Measurements from ENCODE around the gene CNKSR3. TPM values are rescaled to one million over a fixed set of nuclear protein-coding genes. Genes with fewer than 3 reads are reported as not detected.

Gene CNKSR3
- polyA plus RNA-seq, 1 experiment, result 5.2 TPM

DNA sequence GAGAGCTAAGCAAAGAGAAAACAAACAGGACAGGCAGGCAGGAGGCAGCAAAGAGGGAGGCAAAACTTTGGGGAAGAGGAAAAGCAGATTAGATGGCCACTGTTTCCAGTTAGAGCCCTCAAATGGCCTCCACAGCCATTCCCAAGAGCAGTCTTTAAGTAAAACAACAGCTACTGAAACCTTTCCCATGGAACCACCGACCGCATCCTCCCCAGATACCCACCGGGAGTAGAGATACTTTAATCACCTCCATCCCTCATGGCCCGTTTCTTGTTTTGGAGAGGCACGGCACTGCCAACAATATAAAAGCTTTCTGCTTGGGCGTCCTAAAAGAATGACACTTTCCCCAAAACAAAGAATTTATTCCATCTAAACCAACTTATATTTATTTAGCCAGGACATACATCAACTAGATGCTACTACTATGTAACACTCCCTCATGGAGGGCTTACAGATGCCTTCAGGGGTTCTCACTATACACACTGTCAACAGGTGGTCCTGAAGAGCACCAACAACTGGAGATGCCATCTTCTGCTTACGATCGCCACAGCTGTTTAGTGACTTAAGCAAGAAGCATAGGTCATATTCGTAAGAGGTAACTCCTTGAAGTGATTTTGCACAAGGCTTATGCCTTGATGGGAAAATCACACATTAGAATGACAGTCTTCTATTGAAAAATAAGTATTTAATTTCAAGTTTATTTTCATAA lies 43.4 kb downstream of the CNKSR3 start:
- ChIA-PET POLR2A (no interaction called here), CTCF (interaction anchor here (0.7 kb wide), 1 partner anchor 21 kb away, joined by 3 read pairs; no protein-coding TSS in a partner anchor)
- Histone ChIP-seq H3K4me3 (ENCODE audit: low read depth, low read length) (no peak overlapping the region), H3K36me3 (ENCODE audit: control insufficient read depth, insufficient read depth, low read length) (no peaks in the 10 kb centered on the region), H3K27me3 (ENCODE audit: control insufficient read depth, insufficient read depth, low read length) (no peaks in the 10 kb centered on the region)
- no peak for DNase-seq (ENCODE audit: low read depth)
- TF ChIP-seq, protein P1, sequence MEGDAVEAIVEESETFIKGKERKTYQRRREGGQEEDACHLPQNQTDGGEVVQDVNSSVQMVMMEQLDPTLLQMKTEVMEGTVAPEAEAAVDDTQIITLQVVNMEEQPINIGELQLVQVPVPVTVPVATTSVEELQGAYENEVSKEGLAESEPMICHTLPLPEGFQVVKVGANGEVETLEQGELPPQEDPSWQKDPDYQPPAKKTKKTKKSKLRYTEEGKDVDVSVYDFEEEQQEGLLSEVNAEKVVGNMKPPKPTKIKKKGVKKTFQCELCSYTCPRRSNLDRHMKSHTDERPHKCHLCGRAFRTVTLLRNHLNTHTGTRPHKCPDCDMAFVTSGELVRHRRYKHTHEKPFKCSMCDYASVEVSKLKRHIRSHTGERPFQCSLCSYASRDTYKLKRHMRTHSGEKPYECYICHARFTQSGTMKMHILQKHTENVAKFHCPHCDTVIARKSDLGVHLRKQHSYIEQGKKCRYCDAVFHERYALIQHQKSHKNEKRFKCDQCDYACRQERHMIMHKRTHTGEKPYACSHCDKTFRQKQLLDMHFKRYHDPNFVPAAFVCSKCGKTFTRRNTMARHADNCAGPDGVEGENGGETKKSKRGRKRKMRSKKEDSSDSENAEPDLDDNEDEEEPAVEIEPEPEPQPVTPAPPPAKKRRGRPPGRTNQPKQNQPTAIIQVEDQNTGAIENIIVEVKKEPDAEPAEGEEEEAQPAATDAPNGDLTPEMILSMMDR (IDR thresholded peaks at IDR 0.05; ENCODE audit: insufficient read depth, low read depth, low read length), result no peak

DNA sequence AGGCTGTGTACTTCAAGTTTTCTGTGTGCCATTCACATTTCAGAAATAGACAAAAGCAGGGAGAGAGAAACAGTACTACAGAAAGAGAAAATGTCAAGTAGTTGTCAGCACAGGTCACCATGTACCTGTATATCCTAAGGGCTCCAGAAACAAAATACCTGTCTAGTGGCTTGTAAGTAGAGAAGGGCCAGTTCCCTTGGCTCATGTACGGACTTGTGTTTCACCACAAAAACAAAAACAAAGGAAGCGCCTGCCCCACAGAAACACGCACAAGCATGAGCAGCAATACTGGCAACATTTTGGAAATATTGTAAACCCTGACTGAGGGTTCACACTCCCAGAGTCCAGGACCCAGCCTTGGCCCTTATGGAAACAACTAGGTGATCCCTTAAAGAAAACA lies 44.3 kb downstream of the CNKSR3 start:
- TF ChIP-seq, protein P1 (IDR thresholded peaks at IDR 0.05; ENCODE audit: insufficient read depth, low read depth, low read length), result no peak
- ChIA-PET CTCF (interaction anchor here (0.7 kb wide), 1 partner anchor 11 kb away, joined by 3 read pairs; no protein-coding TSS in a partner anchor), POLR2A (no interaction called here)
- Histone ChIP-seq H3K27me3 (ENCODE audit: control insufficient read depth, insufficient read depth, low read length) (no peaks in the 10 kb centered on the region), H3K4me3 (ENCODE audit: low read depth, low read length) (no peak overlapping the region), H3K36me3 (ENCODE audit: control insufficient read depth, insufficient read depth, low read length) (no peaks in the 10 kb centered on the region)
- no peak for DNase-seq (ENCODE audit: low read depth)

DNA sequence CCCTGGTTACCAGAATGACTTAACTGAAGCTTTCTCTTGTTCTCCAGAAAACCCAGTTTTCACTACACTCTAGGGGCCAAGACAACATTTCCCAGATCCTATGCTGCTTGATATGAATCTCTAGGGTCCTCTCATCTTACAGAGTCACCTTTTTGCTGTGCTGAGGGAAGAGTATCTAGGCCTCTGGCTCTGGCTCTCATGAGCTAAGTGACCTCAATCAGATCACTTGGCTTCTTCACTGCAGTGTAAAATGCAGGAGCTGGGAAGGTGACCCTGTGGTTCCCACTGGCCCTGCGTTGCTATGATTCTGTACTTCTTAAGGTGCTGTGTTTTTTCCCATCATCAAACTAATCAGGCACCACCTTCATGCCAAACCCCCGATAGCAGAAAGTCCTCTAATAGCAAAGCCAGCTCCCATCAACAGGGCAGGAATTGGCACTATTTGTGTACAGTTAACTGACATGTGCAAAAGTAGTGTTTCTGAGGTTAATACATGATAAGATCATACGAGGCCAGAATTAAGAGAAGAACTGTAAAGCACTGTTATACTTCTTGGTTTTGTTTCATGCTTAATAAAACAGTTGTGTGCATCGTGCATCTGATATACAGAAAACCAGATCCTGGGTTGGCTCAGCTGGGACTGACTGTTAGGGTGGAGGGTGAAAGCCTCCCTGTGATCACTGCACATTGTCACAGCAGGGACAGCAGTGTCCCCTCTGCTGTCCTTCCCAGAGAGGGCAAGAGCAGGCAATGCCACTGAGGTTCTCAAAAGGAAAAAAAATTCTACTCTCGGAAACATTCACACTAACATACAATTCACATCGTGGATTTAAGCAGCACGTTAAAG lies 46.7 kb downstream of the CNKSR3 start:
- TF ChIP-seq, protein P1 (IDR thresholded peaks at IDR 0.05; ENCODE audit: insufficient read depth, low read depth, low read length), result no peak
- Histone ChIP-seq H3K27me3 (ENCODE audit: control insufficient read depth, insufficient read depth, low read length) (no peaks in the 10 kb centered on the region), H3K36me3 (ENCODE audit: control insufficient read depth, insufficient read depth, low read length) (no peaks in the 10 kb centered on the region), H3K4me3 (ENCODE audit: low read depth, low read length) (no peak overlapping the region)
- no peak for DNase-seq (ENCODE audit: low read depth)
- CTCF ChIA-PET, result no interaction called here
- POLR2A ChIA-PET, result no interaction called here

DNA sequence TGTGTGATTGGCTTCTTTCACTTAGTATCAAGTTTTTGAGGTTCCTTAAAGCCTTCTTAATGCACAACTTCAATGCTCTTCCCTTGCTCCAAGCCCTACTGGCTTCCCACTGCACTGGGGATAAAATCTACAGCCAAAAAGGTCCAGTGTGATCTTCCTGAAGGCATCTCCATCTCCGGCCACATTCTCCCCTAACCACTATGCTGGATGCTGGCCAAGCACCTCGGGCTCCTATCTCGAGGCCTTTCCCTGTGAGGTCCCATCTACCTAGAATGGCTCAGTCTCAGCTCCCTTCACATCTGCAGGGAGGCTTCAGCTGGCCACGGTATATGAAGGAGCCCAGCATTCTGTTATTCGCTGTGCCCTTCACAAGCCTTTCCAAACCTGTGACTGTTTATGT lies 48.1 kb downstream of the CNKSR3 start:
- POLR2A ChIA-PET, result no interaction called here
- no peaks in the 10 kb centered on the region for H3K27me3 ChIP-seq (ENCODE audit: control insufficient read depth, insufficient read depth, low read length)

More for the DNA sequence above, 48.1 kb downstream of the CNKSR3 start:
- CTCF ChIA-PET, result interaction anchor here (1.3 kb wide), 1 partner anchor 16 kb away, joined by 3 read pairs; no protein-coding TSS in a partner anchor
- H3K4me3 ChIP-seq (ENCODE audit: low read depth, low read length), result no peak overlapping the region
- TF ChIP-seq, protein P1 (IDR thresholded peaks at IDR 0.05; ENCODE audit: insufficient read depth, low read depth, low read length), result no peak
- no peaks in the 10 kb centered on the region for H3K36me3 ChIP-seq (ENCODE audit: control insufficient read depth, insufficient read depth, low read length)
- no peak for DNase-seq (ENCODE audit: low read depth)

All from BJ (cell line).